Activated CD4-positive, CD25-positive, alpha-beta regulatory T cell (primary cell): ENCODE measurements around the gene COL8A2.
A peak's percentile ranks its signal among the peaks of the same experiment; 100 is the strongest.
"Not testable (repeated sequence)": the region's sequence is repeated elsewhere in the genome, so short reads cannot be mapped to it uniquely, and the experiment has no call there.

ENCODE experiments used
- DNase-seq, 4 experiments: peaks; one replicate each; lab custom pipeline; 2025; lab: John Stamatoyannopoulos, UW

COL8A2 gene

GRCh38 chr1:36125129-36125991, at the start of gene COL8A2:
Gene COL8A2, minus strand, starts transcription at chr1:36125222. Its CDS starts 24,980 bp downstream, at chr1:36100242.
- no peak for DNase-seq

GRCh38 chr1:36174713-36175112, 49.7 kb upstream of the COL8A2 start:
- no peak for DNase-seq

- no peak for DNase-seq
Observed at GRCh38 chr1:36172983-36173382, 48.0 kb upstream of the COL8A2 start.

GRCh38 chr1:36172017-36172747, 47.2 kb upstream of the COL8A2 start:
- no peak for DNase-seq

GRCh38 chr1:36170643-36171412, 45.8 kb upstream of the COL8A2 start:
- no peak for DNase-seq

GRCh38 chr1:36168514-36168913, 43.5 kb upstream of the COL8A2 start:
- no peak for DNase-seq

- no peak for DNase-seq
Observed at GRCh38 chr1:36166938-36167905, 42.2 kb upstream of the COL8A2 start.

GRCh38 chr1:36166136-36166535, 41.1 kb upstream of the COL8A2 start:
- DNase-seq = no peak

- no peak for DNase-seq
Observed at GRCh38 chr1:36165145-36165544, 40.1 kb upstream of the COL8A2 start.

- DNase-seq = no peak
Observed at GRCh38 chr1:36164361-36164760, 39.3 kb upstream of the COL8A2 start.

GRCh38 chr1:36163426-36163825, 38.4 kb upstream of the COL8A2 start:
- no peak for DNase-seq

GRCh38 chr1:36162680-36163239, 37.7 kb upstream of the COL8A2 start:
- DNase-seq = no peak

- peak in 3 of 4 experiments; percentile 16 to 26 (median 26) for DNase-seq
Observed at GRCh38 chr1:36161641-36162531, 36.9 kb upstream of the COL8A2 start.

GRCh38 chr1:36160949-36161485, 36.0 kb upstream of the COL8A2 start:
- peak in 3 of 4 experiments; percentile 16 to 43 (median 29) for DNase-seq

- no peak for DNase-seq
Observed at GRCh38 chr1:36160388-36160948, 35.4 kb upstream of the COL8A2 start.

GRCh38 chr1:36159614-36160387, 34.8 kb upstream of the COL8A2 start:
- DNase-seq = no peak

GRCh38 chr1:36158827-36159252, 33.8 kb upstream of the COL8A2 start:
- DNase-seq = not testable (repeated sequence)
